WERI-Rb-1 (cell line): ENCODE results near the gene SNX10.

Source experiments
- DNase-seq: peaks from one replicate; pipeline ENCODE4 v3.0.0-alpha.2; 2020
- H3K27ac ChIP-seq: fragments of 250-450 bp; sonication (Bioruptor Pico); 2 replicates; pipeline ENCODE4 v1.5.1; 2020; ENCODE audit warnings: mild to moderate bottlenecking, moderate library complexity
- H3K27me3 ChIP-seq: fragments of 250-450 bp; sonication (Bioruptor Pico); 2 replicates; pipeline ENCODE4 v1.5.1; 2021; ENCODE audit warnings: mild to moderate bottlenecking, low read depth, moderate library complexity; ENCODE audit not compliant: insufficient read depth, severe bottlenecking
- H3K36me3 ChIP-seq: fragments of 250-450 bp; sonication (Bioruptor Pico); 2 replicates; pipeline ENCODE4 v1.5.1; 2020; ENCODE audit warnings: mild to moderate bottlenecking, moderate library complexity
- H3K4me3 ChIP-seq: 2 replicates; pipeline ENCODE4 v1.5.1; 2011; ENCODE audit warnings: low read depth, mild to moderate bottlenecking, control low read depth, low read length
- H3K9me3 ChIP-seq: fragments of 250-450 bp; sonication (Bioruptor Pico); 2 replicates; pipeline ENCODE4 v1.5.1; 2021; ENCODE audit warnings: mild to moderate bottlenecking, moderate library complexity; ENCODE audit not compliant: severe bottlenecking
- TF ChIP-seq, protein P1 (sequence below): IDR thresholded peaks from 2 replicates; pipeline ENCODE4 v1.5.1; 2011; ENCODE audit warnings: low read depth, mild to moderate bottlenecking, control low read depth, inconsistent platforms, low read length

SNX10 gene

DNA sequence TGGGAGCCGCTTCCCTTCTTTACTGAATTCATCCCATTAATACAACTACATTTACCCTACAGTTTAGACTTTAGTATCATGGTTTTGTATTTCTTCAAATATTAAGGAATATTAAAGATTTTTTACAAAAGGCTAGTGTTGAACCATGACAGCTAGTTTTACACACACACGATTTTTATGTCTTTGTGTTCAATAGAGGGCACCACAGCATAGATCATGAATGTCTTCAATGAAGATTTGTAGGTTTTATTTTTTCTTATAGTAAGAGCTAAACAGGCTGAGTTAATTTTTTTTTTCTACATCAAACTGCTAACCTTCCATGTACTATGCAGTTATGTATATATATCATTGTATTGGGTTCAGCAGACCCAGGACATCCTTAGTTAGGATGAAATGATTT is 76.9 kb downstream of the SNX10 start:
- H3K36me3 ChIP-seq: no peaks in the 10 kb centered on the region
- no peak overlapping the region for H3K4me3 ChIP-seq
- H3K9me3 ChIP-seq: no peaks in the 10 kb centered on the region
- no peaks in the 10 kb centered on the region for H3K27me3 ChIP-seq
- TF ChIP-seq, protein P1, sequence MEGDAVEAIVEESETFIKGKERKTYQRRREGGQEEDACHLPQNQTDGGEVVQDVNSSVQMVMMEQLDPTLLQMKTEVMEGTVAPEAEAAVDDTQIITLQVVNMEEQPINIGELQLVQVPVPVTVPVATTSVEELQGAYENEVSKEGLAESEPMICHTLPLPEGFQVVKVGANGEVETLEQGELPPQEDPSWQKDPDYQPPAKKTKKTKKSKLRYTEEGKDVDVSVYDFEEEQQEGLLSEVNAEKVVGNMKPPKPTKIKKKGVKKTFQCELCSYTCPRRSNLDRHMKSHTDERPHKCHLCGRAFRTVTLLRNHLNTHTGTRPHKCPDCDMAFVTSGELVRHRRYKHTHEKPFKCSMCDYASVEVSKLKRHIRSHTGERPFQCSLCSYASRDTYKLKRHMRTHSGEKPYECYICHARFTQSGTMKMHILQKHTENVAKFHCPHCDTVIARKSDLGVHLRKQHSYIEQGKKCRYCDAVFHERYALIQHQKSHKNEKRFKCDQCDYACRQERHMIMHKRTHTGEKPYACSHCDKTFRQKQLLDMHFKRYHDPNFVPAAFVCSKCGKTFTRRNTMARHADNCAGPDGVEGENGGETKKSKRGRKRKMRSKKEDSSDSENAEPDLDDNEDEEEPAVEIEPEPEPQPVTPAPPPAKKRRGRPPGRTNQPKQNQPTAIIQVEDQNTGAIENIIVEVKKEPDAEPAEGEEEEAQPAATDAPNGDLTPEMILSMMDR: no peak
- no peak for DNase-seq
- H3K27ac ChIP-seq: no peak overlapping the region

- no peaks in the 10 kb centered on the region for H3K27me3 ChIP-seq
- H3K9me3 ChIP-seq: no peaks in the 10 kb centered on the region
- H3K4me3 ChIP-seq: peak overlapping the region; percentile 25; the same call in 1 of the 2 replicates
- TF ChIP-seq, protein P1: peak; percentile 50
- no peaks in the 10 kb centered on the region for H3K36me3 ChIP-seq
- peak overlapping the region; percentile 52 for H3K27ac ChIP-seq
- peak; percentile 33 for DNase-seq
Observed at GRCh38 chr7:26369593-26369992, 77.9 kb downstream of the SNX10 start.

- Histone ChIP-seq H3K9me3 (no peaks in the 10 kb centered on the region), H3K27me3 (no peaks in the 10 kb centered on the region), H3K27ac (peak overlapping the region; percentile 52), H3K36me3 (no peaks in the 10 kb centered on the region), H3K4me3 (peak overlapping the region; percentile 25)
- no peak for DNase-seq
- TF ChIP-seq, protein P1: no peak
Observed at GRCh38 chr7:26370011-26370410, 78.3 kb downstream of the SNX10 start.

GRCh38 chr7:26372249-26372648 is 80.6 kb downstream of the SNX10 start:
- no peaks in the 10 kb centered on the region for H3K27me3 ChIP-seq
- TF ChIP-seq, protein P1: no peak
- no peak overlapping the region for H3K4me3 ChIP-seq
- H3K36me3 ChIP-seq: no peaks in the 10 kb centered on the region
- no peak for DNase-seq
- H3K27ac ChIP-seq: no peak overlapping the region
- H3K9me3 ChIP-seq: no peaks in the 10 kb centered on the region

GRCh38 chr7:26372704-26373103 is 81.0 kb downstream of the SNX10 start:
- H3K9me3 ChIP-seq: no peaks in the 10 kb centered on the region
- no peak overlapping the region for H3K27ac ChIP-seq
- no peak overlapping the region for H3K4me3 ChIP-seq
- DNase-seq: no peak
- H3K27me3 ChIP-seq: no peaks in the 10 kb centered on the region
- H3K36me3 ChIP-seq: no peaks in the 10 kb centered on the region
- TF ChIP-seq, protein P1: no peak

DNA sequence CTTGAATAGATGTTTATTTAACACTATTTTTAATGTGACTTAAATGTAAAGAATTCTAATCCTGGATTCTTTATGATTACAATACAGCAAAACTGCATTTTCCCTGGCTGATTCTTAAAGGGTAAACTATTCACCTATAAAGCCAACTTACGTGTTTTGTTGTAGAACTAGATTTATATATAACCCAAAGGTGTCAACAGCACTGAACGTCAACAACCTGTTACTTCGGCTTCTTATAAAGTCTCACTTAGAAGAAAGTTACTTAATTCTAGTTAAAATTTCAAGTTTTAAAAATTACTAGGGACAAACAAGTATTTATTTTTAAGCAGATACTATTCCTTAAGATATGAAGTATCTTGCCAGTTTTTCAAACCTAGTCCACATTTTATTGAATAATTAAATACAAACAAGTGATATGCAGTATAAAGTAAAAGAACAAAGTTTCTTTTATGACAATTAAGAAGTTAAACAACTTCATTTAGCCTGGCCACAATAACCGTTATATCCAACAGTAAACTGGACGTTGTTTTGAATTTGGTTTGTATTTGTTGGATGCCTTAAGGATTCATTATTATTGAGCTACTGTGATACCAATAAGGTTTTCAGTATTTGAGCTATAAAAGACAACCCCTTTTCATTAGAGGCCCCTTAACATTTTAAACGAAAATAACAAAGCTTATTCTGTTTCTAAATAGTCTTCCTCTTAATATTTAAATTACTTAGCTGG is 83.1 kb downstream of the SNX10 start:
- Histone ChIP-seq H3K4me3 (peak overlapping the region; percentile 96), H3K27ac (peak overlapping the region; percentile 99), H3K27me3 (no peaks in the 10 kb centered on the region), H3K36me3 (no peaks in the 10 kb centered on the region), H3K9me3 (no peaks in the 10 kb centered on the region)
- no peak for DNase-seq
- TF ChIP-seq, protein P1: no peak
